Heart right ventricle (tissue), 16 donors: Measurements from ENCODE around the gene PDE7B. TPM values are rescaled to one million over a fixed set of nuclear protein-coding genes. Genes with fewer than 3 reads are reported as not detected.

ENCODE experiments used
- ATAC-seq, 8 donors: fragments of 200-7000 bp; cut with Tn5 transposase; one replicate each; pipeline ENCODE4 v1.9.1; 2020; ENCODE audit warnings: mild to moderate bottlenecking in 8 of 8, moderate library complexity in 8 of 8, moderate number of reproducible peaks in 1 of 8
- DNase-seq, 2 donors: peaks; one replicate each; pipeline ENCODE4 v3.0.0-alpha.2; 2020
- H3K27ac ChIP-seq, 10 donors: fragments of 200-600 bp; sonication (generic) in 2 of 10; one replicate each; pipeline versions ENCODE4 v1.5.0 to v1.8.0; 2020 to 2022; ENCODE audit warnings: mild to moderate bottlenecking in 3 of 10
- H3K27me3 ChIP-seq, 7 donors: fragments of 200-600 bp; one replicate each; pipeline ENCODE4 v1.8.0; 2021 to 2022; ENCODE audit warnings: mild to moderate bottlenecking in 2 of 7
- H3K36me3 ChIP-seq, 9 donors: fragments of 200-600 bp; sonication (generic) in 1 of 9; one replicate each; pipeline versions ENCODE4 v1.5.0 to v1.8.0; 2020 to 2022; ENCODE audit warnings: mild to moderate bottlenecking in 2 of 9
- H3K4me1 ChIP-seq, 9 donors: fragments of 200-600 bp; sonication (generic) in 1 of 9; one replicate each; pipeline versions ENCODE4 v1.5.0 to v1.8.0; 2020 to 2022; ENCODE audit warnings: mild to moderate bottlenecking in 4 of 9
- H3K4me3 ChIP-seq, 10 donors: fragments of 200-600 bp; sonication (generic) in 2 of 10; one replicate each; pipeline versions ENCODE4 v1.5.0 to v1.8.0; 2020 to 2022; ENCODE audit warnings: mild to moderate bottlenecking in 7 of 10, moderate library complexity in 2 of 10
- H3K9me3 ChIP-seq, 11 donors: fragments of 200-600 bp in 10 of 11; sonication (generic) in 2 of 11; one replicate each; pipeline versions ENCODE4 v1.5.0 to v1.8.0; 2013 to 2022; ENCODE audit warnings: mild to moderate bottlenecking in 2 of 11, control low read depth in 1 of 11, moderate library complexity in 1 of 11
- CTCF ChIP-seq, 9 donors: fragments of 200-600 bp; sonication (generic) in 2 of 9; IDR thresholded peaks; one replicate each; pipeline versions ENCODE4 v1.5.0 to v1.8.0; 2021 to 2022; ENCODE audit warnings: antibody characterized with exemption in 9 of 9, mild to moderate bottlenecking in 5 of 9, moderate library complexity in 1 of 9
- WGBS, 2 donors: extraction: QIAGEN DNeasy Blood & Tissue Kit; methylation state at CpG; one replicate each; pipeline ENCODE4 v1.1.7; 2013; ENCODE audit warnings: inconsistent platforms in 1 of 2; 5-methylcytosine and 5-hydroxymethylcytosine counted together
- intact Hi-C, 10 donors: fragments of 100-400 bp; cut with DNase I; formaldehyde crosslinking; loops; one replicate each; pipeline versions ENCODE4 v1.11.1 to v1.14.2; 2022
- polyA plus RNA-seq, 2 donors: library from polyadenylated mRNA; stranded (reverse); fragments of 200-250 nt; gene quantifications; one replicate each; pipeline ENCODE4 v1.2.3, GENCODE V29; 2013
- total RNA-seq, 10 donors: library from RNA; stranded (reverse); fragmentation: NEBNext Ultra II Directional in 3 of 10; extraction: Animal tissue kit (Norgen Biotek cat#: 25700) in 3 of 10; gene quantifications; one replicate each; pipeline versions ENCODE4 v1.2.1 to v1.2.4, GENCODE V29; 2021 to 2023
- donor health status: Arrhythmogenic right ventricular cardiomyopathy.
- donor health status: ischemic (EF 13 %, LVEDD 7.1; RV severe dilation, severe dysfunction).
- donor health status: healthy with polysubstance abuse.
- donor health status: DM: no; HTN: yes; CAD: no.
- donor health status: DM: no; HTN: no; CAD: no.
- donor health status: ischemic (EF 25% LVEDD 6.9; RV normal size, moderate dysfunction).
- donor health status: ischemic (EF 25% LVEDD 5.7; RV mildly dilated, moderate dysfunction).
- donor health status: healthy.
- donor health status: DM: yes; HTN: yes; CAD: no.
- donor health status: Ischemic cardiomyopathy.
- donor health status: ischemic (EF 35%, LVEDD 5.7; RV mildly dilated, moderate dysfunction).
- donor health status: nonischemic (EF 11% LVEDD 7.7; RV severe dilation, severe dysfunction).
- donor health status: DM: yes; HTN: yes; CAD: no.
- donor health status: PGD.
- donor health status: ischemic (EF 29% LVEDD 5.4; RV normal size, mild dysfunction).
- donor health status: nonischemic (EF 23%, LVEDD 6.1; RV moderate dilation, normal function).

PDE7B gene
- total and polyA plus RNA-seq, 12 donors = 3.7 to 19.6 (median 10.8) TPM

- no peak overlapping the region for H3K27ac ChIP-seq
- TF ChIP-seq CTCF (IDR thresholded peaks at IDR 0.05) = no peak
- H3K4me1 ChIP-seq = peaks cover 2 to 44% (median 25%) of the 10 kb centered on the region in 9 donors
- no peaks in the 10 kb centered on the region for H3K36me3 ChIP-seq
- WGBS, 2 donors = 84 to 92% methylated on average over 3 of the region's 3 CpGs
- intact Hi-C loops = no loop called here
- no peak for ATAC-seq
- H3K4me3 ChIP-seq = no peak overlapping the region
- DNase-seq = no peak
- H3K27me3 ChIP-seq = no peaks in the 10 kb centered on the region
- H3K9me3 ChIP-seq = peaks cover 0 to 10% (median 0%) of the 10 kb centered on the region in 11 donors
These were observed 241.4 kb downstream of the PDE7B start for GRCh38 chr6:136092897-136093296.

- WGBS, 2 donors = 96% methylated on average over 1 of the region's 1 CpG
- H3K4me1 ChIP-seq = peaks cover 2 to 44% (median 22%) of the 10 kb centered on the region in 9 donors
- no peak overlapping the region for H3K4me3 ChIP-seq
- H3K27me3 ChIP-seq = no peaks in the 10 kb centered on the region
- ATAC-seq (no peak), DNase-seq (no peak)
- no peak for TF ChIP-seq CTCF (IDR thresholded peaks at IDR 0.05)
- peaks cover 0 to 11% (median 0%) of the 10 kb centered on the region in 11 donors for H3K9me3 ChIP-seq
- peak overlapping the region in 2 of 10 donors; percentile 5 to 80 for H3K27ac ChIP-seq
- no peaks in the 10 kb centered on the region for H3K36me3 ChIP-seq
- intact Hi-C loops = no loop called here
These were observed 242.3 kb downstream of the PDE7B start for GRCh38 chr6:136093835-136094234.

GRCh38 chr6:136094812-136095211 lies 243.3 kb downstream of the PDE7B start:
- Histone ChIP-seq H3K27ac (peak overlapping the region in 4 of 10 donors; percentile 52 to 80 (median 71)), H3K27me3 (no peaks in the 10 kb centered on the region), H3K9me3 (peaks cover 0 to 15% (median 0%) of the 10 kb centered on the region in 11 donors), H3K4me3 (no peak overlapping the region), H3K4me1 (peaks cover 2 to 44% (median 22%) of the 10 kb centered on the region in 9 donors), H3K36me3 (no peaks in the 10 kb centered on the region)
- TF ChIP-seq CTCF (IDR thresholded peaks at IDR 0.05) = no peak
- DNase-seq = no peak
- no peak for ATAC-seq
- intact Hi-C loops = no loop called here
- 97 to 98% methylated on average over 3 of the region's 3 CpGs for WGBS, 2 donors

GRCh38 chr6:136095986-136096385 lies 244.5 kb downstream of the PDE7B start:
- no peak overlapping the region for H3K4me3 ChIP-seq
- intact Hi-C loops = no loop called here

More at GRCh38 chr6:136095986-136096385, 244.5 kb downstream of the PDE7B start:
- 15 to 17% methylated on average over 3 of the region's 3 CpGs for WGBS, 2 donors
- DNase-seq (peak in 1 of 2 donors; percentile 63), ATAC-seq (peak in 7 of 8 donors; percentile 70 to 95 (median 85))
- no peak for TF ChIP-seq CTCF (IDR thresholded peaks at IDR 0.05)
- H3K4me1 ChIP-seq = peaks cover 2 to 38% (median 22%) of the 10 kb centered on the region in 9 donors
- no peaks in the 10 kb centered on the region for H3K27me3 ChIP-seq
- H3K9me3 ChIP-seq = peaks cover 0 to 15% (median 2%) of the 10 kb centered on the region in 11 donors
- no peaks in the 10 kb centered on the region for H3K36me3 ChIP-seq
- H3K27ac ChIP-seq = peak overlapping the region; percentile 14 to 80 (median 62)
